K562 (cell line): Measurements from ENCODE around the gene ITPR1. TPM values are rescaled to one million over a fixed set of nuclear protein-coding genes. Genes with fewer than 3 reads are reported as not detected.
A peak's percentile ranks its signal among the peaks of the same experiment; 100 is the strongest.

Experiments used
- ARID2 ChIP-seq: fragments of 450-650 bp; IDR thresholded peaks from 2 replicates; pipeline ENCODE4 v1.6.1; 2017; ENCODE audit warnings: antibody characterized with exemption, mild to moderate bottlenecking
- BHLHE40 ChIP-seq: IDR thresholded peaks from 2 replicates; pipeline ENCODE4 v1.6.1; 2011; ENCODE audit warnings: low read length, improper control_type of control experiment
- CBFA2T2 ChIP-seq: fragments of 450-650 bp; conservative IDR thresholded peaks from 2 replicates; pipeline ENCODE4 v1.6.1; 2017; ENCODE audit warnings: mild to moderate bottlenecking
- ESRRB ChIP-seq: fragments of 250-450 bp; sonication (Bioruptor Pico); IDR thresholded peaks from 2 replicates; pipeline ENCODE4 v1.5.0; 2020; ENCODE audit warnings: mild to moderate bottlenecking, moderate library complexity, borderline replicate concordance
- ETV6 ChIP-seq, 3 experiments: fragments of 150-350 bp in 1 of 3; sonication (generic) in 1 of 3; formaldehyde crosslinking in 1 of 3; IDR thresholded peaks; 2 replicates each; pipeline versions ENCODE4 v1.6.1 to v1.8.0; 2014 to 2022; ENCODE audit warnings: borderline replicate concordance in 2 of 3, low read depth in 2 of 3, antibody characterized with exemption in 1 of 3, low read length in 1 of 3, mild to moderate bottlenecking in 1 of 3, missing genetic modification reagents in 1 of 3
- EWSR1 ChIP-seq: fragments of 450-650 bp; IDR thresholded peaks from 2 replicates; pipeline ENCODE4 v1.6.1; 2018; ENCODE audit warnings: borderline replicate concordance, mild to moderate bottlenecking, low read depth, moderate library complexity; ENCODE audit not compliant: partially characterized antibody
- FOS ChIP-seq: IDR thresholded peaks from 3 replicates; pipeline ENCODE4 v1.6.1; 2011; ENCODE audit not compliant: insufficient read length; ENCODE audit errors: extremely low read depth
- FOXP4 ChIP-seq: sonication (generic); formaldehyde crosslinking; IDR thresholded peaks from 2 replicates; pipeline ENCODE4 v1.8.0; 2022; ENCODE audit warnings: mild to moderate bottlenecking, missing genetic modification reagents, borderline replicate concordance
- SETDB1 ChIP-seq: IDR thresholded peaks from one replicate; pipeline ENCODE4 v1.6.1; 2012; ENCODE audit warnings: low read length, control low read depth, inconsistent platforms
- TRIM24 ChIP-seq, 2 experiments: fragments of 450-650 bp; IDR thresholded peaks; 2 replicates each; pipeline ENCODE4 v1.6.1; 2016
- TSHZ1 ChIP-seq: fragments of 250-450 bp; sonication (Bioruptor Pico); IDR thresholded peaks from 2 replicates; pipeline ENCODE4 v1.4.0; 2020; ENCODE audit warnings: mild to moderate bottlenecking, moderate library complexity
- ZBTB33 ChIP-seq: sonication (generic); formaldehyde crosslinking; IDR thresholded peaks from 2 replicates; pipeline ENCODE4 v1.8.1; 2023; ENCODE audit warnings: mild to moderate bottlenecking, missing genetic modification reagents
- ZNF518B ChIP-seq: fragments of 250-450 bp; sonication (Bioruptor Pico); IDR thresholded peaks from 2 replicates; pipeline ENCODE4 v1.5.0; 2021; ENCODE audit warnings: mild to moderate bottlenecking, moderate library complexity
- ZNF696 ChIP-seq: fragments of 250-450 bp; sonication (Bioruptor Pico); conservative IDR thresholded peaks from 2 replicates; pipeline ENCODE4 v1.4.0; 2020; ENCODE audit warnings: mild to moderate bottlenecking, moderate library complexity
- ZNF79 ChIP-seq: fragments of 250-450 bp; sonication (Bioruptor Pico); IDR thresholded peaks from 2 replicates; pipeline ENCODE4 v1.4.0; 2020; ENCODE audit warnings: low read depth, mild to moderate bottlenecking, moderate library complexity
- polyA plus RNA-seq, 8 experiments: library from polyadenylated mRNA; depleted of rRNA in 4 of 8; stranded (reverse) in 5 of 8; unstranded in 3 of 8; fragments of >200 nt; fragmentation: Nextera tagmentation in 2 of 8; fragmentation: Illumina TruSeq in 1 of 8; extraction: Ambion mirVana in 2 of 8; extraction: Trizol in 1 of 8; gene quantifications; 2 replicates each; pipeline versions ENCODE4 v1.2.1 to v1.2.3, GENCODE V29; 2011 to 2014; ENCODE audit warnings: inconsistent platforms in 1 of 8, missing spikeins in 1 of 8
- total RNA-seq, 7 experiments: library from RNA; depleted of rRNA in 6 of 7; stranded (reverse); fragments of >200 nt in 6 of 7; fragmentation: Illumina TruSeq in 2 of 7; extraction: Trizol in 2 of 7; gene quantifications; 2 replicates each; pipeline versions ENCODE4 v1.2.1 to v1.2.3, GENCODE V29; 2011 to 2021; ENCODE audit warnings: low replicate concordance in 1 of 7

ITPR1 gene
- total and polyA plus RNA-seq, 9 of the 15 experiments (the other 6 are each of a cell fraction or from before 2014, with no cell fraction given), result 22.4 to 40.0 (median 27.4) TPM

GRCh38 chr3:4531478-4532025 lies 38.4 kb downstream of the ITPR1 start (continued):
- TF ChIP-seq ZBTB33 (no peak), CBFA2T2 (peak; percentile 86), ZNF79 (CRISPR knock-in tag) (no peak), ZNF696 (CRISPR knock-in tag) (no peak), ARID2 (no peak), BHLHE40 (peak; percentile 48; the same call in 1 of the 2 replicates), SETDB1 (no peak), TSHZ1 (CRISPR knock-in tag) (no peak), FOS (peak; percentile 87), ZNF518B (CRISPR knock-in tag) (no peak), ESRRB (CRISPR knock-in tag) (no peak), FOXP4 (CRISPR knock-in tag) (no peak), EWSR1 (no peak), TRIM24 (IDR thresholded peaks at IDR 0.05) (peak; percentile 77 to 79), ETV6 (IDR thresholded peaks at IDR 0.05; ENCODE audit: borderline replicate concordance in 1 of 2, low read depth in 2 of 2, low read length in 1 of 2) (peak in 1 of 2 experiments; percentile 55; a peak in 1 of 4 replicates), ETV6 (CRISPR knock-in tag; IDR thresholded peaks at IDR 0.05; ENCODE audit: borderline replicate concordance) (no peak)
